Renal cortex interstitium (tissue), 11 donors: ENCODE measurements around the gene RTF2. TPM values are rescaled to one million over a fixed set of nuclear protein-coding genes. Genes with fewer than 3 reads are reported as not detected.
"Not testable (repeated sequence)": the region's sequence is repeated elsewhere in the genome, so short reads cannot be mapped to it uniquely, and the experiment has no call there.

Source experiments
- DNase-seq, 11 donors: peaks; one replicate each; pipeline ENCODE4 v3.0.0-alpha.2; 2013; ENCODE audit warnings: low read depth in 9 of 11, low spot score in 4 of 11; ENCODE audit errors: extremely low read depth in 1 of 11
- polyA plus RNA-seq, 3 donors: library from polyadenylated mRNA; unstranded; fragments of 120-200 nt; gene quantifications; one replicate each; pipeline ENCODE4 v1.2.1, GENCODE V29; 2013; ENCODE audit not compliant: insufficient read length in 3 of 3

The RTF2 gene
- polyA plus RNA-seq, 3 donors: 122 to 127 (median 127) TPM

DNA sequence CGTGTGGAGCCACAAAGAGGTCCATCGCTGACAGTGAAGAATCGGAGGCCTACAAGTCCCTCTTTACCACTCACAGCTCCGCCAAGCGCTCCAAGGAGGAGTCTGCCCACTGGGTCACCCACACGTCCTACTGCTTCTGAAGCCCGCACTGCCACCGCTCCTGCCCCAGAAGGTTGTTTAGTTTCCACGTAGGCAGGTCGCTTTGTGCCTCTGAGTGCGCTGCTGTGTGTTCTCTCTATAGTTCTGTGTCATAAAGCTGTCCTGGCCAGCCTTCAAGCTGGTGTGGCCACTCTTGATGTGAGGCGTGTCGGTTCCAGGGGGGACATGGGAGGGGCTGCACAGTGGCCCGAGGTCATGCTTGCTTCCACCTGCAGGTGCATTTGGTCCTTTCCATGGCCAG, 49.7 kb downstream of the RTF2 start:
- DNase-seq: no peak

DNA sequence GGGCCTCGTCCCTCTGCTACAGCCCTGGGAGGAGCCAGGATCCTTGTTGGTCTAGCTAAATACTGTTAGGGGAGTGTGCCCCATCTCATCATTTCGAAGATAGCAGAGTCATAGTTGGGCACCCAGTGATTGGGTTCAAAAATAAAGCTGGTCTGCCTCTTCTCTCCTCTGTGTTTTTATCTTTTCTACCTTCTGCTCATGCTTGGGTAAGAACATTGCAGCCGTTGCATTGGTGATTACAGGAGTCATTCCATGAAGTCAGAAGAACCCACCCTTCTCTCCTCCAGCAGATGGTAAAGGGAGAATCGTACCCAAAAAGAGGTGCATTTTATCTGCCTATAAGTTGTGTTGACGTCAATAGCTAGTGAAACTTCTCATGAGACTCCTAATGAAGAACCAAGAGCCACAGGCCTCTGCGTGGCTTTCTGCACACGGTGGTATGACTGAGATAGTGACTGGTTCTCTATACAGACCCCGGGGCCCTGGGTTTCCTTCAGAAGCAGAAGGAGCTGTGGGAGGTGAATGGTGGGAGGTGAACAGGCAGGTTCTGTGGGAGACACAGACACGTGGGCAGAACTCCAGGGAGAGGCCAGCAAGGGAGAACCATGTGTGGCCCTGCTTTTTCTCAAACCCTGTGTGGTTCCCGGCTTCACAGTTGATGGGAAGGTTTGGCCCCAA, 50.4 kb downstream of the RTF2 start:
- DNase-seq: no peak

DNA sequence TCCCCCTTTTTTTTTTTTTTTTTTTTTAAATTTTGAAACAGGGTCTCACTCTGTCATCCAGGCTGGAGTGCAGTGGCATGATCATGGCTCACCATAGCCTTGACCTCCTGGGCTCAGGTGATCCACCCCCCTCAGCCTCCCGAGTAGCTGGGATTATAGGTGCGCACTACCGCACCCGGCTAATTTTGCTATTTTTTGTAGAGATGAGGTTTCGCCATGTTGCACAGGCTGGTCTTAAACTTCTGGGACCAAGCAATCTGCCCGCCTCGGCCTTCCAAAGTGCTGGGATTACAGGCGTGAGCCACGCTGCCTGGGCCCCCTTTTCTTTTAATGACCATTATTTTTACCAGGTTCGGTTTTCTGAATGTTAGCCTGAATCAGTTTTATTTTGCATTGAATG, 51.1 kb downstream of the RTF2 start:
- DNase-seq: no peak

DNA sequence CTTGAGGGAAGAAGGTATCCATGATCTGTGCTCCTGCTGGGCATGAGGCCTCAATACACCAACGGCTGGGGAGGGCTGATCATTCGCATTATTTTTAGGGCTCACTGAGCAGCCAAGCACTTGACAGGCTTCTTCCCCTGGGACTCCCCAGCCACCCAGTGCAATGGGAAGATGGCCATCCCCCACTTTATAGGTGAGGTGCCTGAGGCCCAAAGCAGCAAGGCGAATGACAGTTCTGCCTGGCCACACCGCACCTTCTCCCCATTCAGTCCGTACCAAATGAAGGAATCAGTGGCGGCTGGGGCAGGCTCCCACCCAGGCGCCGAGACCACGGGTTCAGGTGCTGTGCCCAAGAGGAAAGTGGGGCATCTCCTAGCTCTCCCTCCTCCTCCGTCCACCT, 51.8 kb downstream of the RTF2 start:
- no peak for DNase-seq

DNA sequence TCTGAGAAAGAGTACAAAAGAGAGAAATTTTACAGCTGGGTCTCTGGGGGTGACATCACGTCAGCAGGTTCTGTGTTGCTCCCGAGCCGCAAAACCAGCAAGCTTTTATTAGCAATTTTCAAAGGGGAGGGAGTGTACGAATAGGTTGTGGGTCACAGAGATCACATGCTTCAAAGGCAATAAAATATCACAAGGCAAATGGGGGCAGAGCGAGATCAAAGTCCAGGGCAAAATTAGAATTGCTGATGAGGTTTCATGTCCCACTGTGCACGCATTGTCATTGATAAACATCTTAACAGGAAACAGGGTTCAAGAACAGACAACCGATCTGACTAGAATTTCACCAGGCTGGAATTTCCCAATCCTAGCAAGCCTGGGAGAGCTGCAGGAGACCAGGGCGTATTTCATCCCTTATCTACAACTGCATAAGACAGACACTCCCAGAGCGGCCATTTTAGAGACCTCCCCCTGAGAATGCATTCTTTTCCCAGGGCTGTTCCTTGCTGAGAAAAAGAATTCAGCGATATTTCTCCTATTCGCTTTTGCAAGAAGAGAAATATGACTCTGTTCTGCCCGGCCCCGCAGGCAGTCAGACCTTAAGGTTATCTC, 52.4 kb downstream of the RTF2 start:
- DNase-seq: not testable (repeated sequence)

DNA sequence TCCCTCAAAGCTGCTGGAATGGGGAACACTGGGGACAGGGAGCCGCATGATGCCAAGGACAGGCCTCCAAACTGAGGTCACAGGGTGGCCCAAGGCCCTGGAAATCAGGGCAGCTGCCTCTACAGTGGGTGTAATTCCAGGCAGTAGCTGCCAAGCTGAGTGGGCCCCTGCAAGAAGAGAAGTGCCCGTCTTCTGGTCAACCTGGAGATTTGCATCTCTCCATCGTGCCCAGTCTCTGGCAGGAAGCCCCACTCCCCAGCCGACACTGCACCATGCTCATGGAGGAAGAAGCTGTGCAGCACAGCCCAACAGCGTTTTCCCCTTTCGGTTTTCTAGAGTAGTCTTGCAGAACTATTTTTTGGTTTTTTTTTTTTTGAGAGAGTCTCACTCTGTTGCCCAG, 53.9 kb downstream of the RTF2 start:
- no peak for DNase-seq

DNA sequence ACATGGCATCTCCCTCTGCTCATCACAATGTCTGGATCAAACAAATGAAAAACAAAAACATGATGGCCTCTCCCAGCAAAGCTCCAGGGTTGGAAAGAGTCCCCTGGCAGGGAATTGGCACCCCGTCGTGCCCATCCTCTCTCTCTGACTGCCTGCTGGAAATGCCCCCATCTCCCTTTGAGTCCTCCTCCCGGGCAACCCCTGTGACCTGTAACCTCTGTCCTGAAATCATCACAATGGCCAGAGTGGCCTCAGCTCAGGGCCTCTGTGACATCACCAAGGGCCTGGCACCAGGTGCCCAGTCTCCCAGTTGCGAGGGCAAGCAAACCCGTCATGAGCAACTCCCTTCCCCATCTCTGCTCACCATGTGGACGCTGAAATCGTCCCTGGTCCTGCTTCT, 56.0 kb downstream of the RTF2 start, which contains the start of gene FAM209A:
TSS of gene FAM209A (plus strand) at position 301 of the 400 bp plus-strand sequence. CDS start at position 366, 65 bp downstream.
- DNase-seq: not testable (repeated sequence)

DNA sequence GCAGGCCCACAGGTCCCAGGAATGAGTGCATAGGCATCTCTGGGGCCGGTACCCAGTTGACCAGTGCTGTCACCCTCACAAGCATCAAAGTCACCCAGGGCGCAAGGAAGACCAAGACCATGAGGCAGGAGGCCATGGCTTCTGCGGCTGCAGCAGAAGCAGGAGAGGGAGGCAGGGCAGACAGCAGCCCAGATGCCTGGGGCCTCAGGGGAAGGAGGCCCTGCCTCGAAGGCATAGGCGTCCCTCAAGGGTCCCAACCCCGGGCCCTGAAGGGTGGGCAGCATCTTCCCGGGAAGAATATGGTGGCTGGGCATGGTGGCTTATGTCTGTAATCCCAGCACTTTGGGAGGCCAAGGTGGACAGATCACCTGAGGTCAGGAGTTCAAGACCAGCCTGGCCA, 59.1 kb downstream of the RTF2 start:
- no peak for DNase-seq

DNA sequence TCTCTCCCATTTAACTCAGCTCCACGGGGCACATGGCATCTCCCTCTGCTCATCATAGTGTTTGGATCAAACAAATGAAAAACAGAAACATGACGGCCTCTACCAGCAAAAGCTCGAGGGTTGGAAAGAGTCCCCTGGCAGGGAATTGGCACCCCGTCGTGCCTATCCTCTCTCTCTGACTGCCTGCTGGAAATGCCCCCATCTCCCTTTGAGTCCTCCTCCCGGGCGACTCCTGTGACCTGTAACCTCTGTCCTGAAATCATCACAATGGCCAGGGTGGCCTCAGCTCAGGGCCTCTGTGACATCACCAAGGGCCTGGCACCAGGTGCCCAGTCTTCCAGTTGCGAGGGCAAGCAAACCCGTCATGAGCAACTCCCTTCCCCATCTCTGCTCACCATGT, 64.5 kb downstream of the RTF2 start, which contains the start of gene FAM209B:
TSS of gene FAM209B (plus strand) at position 301 of the 400 bp plus-strand sequence. CDS start at position 397, 96 bp downstream.
- not testable (repeated sequence) for DNase-seq

DNA sequence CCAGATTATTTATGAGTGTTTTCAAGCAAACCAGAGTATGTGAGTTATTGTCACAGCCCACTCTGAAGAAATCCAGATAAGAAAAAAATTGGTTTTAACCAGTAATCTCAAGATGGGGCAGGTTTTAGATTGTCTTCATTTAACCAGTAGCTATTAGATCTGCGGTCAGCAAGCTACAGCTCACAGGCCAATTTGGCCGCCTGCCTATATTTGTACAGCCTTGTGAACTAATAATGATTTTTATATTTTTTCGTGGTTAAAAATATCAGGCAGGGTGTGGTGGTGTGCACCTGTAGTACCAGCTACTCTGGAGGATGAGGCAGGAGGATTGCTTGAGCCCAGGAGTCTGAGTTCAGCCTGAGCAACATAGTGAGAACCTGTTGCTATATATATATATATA, 69.6 kb downstream of the RTF2 start:
- no peak for DNase-seq

DNA sequence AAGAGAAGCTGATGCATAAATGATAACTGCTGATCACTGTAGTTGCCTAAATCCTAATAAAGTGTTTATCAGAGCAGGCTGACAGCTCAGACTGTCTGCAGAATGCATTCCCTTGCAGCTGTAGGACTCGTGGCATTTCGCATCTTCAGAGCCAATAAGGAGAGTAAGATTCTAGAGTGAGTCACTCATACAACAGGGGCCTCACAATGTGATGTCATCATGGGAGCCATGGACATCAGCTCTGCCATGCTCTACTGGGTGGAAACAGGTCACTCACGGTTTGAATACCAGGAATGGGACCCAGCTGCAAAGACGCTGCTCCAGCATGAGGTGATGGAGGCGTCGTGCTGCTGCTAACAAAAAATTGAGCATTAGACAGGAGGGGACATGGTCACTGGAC, 72.0 kb downstream of the RTF2 start:
- no peak for DNase-seq

DNA sequence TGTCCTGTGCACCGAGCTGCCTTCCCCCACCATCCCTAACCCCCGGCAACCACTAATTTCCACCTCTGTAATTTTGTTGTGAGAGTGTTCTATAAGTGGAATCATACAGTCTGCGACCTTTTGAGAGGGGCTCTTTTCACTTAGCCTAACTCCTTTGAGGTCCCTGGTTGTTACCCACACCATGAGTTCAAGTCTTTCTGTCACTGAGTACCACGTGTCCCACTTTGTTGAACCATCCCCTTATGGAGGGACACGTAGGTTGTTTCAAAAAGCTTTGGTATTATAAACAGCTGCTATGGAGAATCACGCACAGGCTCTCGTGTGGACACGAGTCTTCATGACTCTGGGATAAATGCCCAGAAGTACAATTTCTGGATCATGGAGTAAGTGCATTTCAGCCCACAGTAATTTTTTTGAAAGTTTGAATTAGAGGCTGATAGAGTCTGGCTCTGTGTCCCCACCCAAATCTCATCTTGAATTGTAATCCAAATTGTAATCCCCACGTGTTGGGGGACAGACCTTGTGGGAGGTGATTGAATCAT, 74.1 kb downstream of the RTF2 start:
- no peak for DNase-seq

DNA sequence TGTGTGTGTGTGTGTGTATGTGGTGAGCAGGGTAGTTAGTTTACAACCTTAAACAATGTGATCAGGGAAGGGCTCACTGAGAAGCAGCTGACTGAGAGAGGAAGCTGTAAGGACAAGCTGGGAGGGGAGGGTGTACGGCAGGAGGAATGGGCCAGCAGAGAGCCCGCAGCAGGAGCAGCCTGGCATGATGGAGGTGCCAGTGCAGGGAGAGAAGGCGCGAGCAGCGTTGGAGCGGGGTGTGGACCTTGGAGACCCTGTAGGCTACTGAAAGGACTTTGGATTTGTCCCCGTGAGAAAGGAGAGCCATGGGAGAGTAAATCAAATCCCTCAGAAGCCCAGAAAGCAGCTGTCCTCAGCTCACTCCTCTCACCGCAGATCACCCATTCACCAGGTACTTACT, 83.1 kb downstream of the RTF2 start:
- DNase-seq: no peak

DNA sequence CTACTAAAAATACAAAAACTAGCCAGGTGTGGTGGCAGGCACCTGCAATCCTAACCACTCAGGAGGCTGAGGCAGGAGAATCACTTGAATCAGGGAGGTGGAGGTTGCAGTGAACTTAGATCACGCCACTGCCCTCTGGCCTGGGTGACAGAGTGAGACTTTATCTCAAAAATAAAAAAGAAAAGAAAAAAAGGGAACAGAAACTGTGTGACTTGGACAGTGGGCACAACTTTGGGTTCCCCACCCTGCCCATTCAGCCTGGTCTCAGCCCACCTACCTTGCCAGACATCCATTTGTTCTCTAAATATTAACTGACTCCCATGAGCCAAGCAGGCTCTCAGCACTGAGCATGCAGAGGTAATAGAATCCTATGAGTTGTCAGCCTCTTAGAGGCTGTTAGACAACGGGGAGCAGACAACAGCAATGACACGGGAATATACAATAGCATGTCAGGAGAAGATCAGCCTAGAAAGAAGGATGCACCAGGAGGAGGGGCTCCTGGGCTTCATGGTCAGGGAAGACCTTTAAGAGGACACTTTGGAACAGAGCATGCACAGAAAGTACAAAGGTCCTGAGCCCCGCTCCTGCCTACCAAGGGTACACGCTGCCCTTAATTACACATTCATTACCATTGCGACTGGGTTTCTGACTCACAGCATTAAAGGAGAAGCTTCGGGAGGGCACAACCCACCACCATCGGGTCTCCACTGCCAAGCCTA, 84.6 kb downstream of the RTF2 start:
- DNase-seq: no peak

DNA sequence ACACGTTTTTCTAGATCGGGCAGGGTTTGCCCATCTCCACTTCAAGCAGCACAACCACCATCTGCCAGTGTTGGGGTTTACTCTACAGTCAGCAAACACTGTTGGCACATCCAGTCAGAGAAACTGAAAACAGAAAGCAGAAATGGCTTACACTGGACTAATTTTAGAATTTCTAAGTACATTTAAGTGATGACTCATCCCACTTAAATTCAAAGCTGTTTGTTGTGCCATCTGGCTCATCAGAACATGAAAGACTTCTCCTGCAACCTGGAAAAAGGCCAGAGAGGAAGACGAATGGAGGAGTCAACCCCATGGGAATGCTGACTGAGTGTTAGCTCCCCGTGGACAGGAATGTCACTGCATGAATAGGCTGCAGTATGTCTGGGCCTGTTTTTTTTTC, 86.4 kb downstream of the RTF2 start:
- DNase-seq: peak in 2 of 11 donors; percentile 7 to 9

DNA sequence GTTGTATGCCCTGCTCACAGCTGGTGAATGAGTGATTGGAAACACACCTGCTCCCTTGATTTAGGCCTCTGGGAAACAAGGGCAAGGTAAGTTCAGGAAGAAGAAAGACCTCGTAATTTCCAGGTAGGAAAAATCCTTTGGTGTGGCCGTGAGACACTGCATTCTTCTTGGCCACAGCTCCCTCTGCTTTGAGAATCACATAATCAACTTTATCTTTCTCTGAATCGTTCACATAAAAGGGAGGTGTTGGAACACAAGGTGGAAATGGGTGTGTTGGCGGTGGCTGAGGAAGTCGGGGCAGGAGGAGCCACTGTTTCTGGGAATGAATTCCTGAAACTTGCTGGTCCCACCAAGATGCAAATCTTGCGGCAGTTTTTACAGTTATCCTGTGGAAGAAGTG, 90.5 kb downstream of the RTF2 start:
- DNase-seq: no peak

DNA sequence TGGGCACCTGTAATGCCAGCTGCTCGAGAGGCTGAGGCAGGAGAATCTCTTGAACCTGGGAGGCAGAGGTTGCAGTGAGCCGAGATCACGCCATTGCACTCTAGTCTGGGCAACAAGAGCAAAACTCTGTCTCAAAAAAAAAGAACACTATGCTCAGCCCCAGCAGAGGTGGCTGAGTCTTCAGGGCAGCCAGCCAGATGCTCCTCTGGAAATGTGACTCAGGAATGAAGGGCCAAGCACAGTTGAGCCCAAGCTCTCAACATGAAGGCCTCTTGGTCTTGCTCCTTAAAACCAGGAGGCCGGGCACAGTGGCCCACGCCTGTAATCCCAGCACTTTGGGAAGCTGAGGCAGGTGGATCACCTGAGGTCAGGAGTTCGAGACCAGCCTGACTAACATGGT, 96.1 kb downstream of the RTF2 start:
- not testable (repeated sequence) for DNase-seq

DNA sequence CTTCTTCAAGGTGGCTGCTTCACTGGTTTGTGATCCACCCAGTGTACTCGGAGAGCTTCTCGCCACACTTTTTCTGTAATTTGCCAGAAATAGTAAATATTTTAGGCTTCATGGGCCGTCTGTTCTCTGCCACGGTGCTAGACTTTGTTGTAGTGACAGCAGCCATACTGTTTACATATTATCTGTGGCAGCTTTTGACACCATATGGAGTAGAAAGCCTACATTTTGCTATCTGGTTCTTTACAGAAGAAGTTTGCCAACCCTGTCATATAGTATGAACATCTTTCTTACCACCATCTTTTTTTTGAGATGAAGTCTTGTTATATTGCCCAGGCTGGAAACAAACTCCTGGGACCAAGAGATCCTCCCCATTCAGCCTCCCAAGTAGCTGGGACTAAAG, 97.1 kb downstream of the RTF2 start:
- no peak for DNase-seq

DNA sequence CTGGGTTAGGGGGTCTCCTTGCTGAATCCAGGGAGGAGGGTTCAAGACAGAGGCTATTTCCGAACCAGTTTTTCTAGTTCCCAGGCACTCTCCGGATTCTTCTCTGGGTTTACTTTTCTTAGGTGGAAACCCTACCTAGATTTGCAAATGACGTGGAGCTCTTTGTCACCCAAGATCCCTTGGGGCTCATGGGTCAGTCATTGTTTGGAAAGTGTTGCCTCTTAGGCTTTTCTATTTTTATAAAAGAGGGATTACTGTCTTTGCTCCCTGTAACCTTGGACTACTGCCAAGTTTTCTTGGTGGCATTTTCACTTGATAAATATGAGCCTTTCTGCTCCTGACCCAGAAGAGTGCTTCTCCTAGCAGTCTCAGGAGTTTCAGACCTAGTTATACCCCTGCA, 98.2 kb downstream of the RTF2 start:
- DNase-seq: peak in 1 of 11 donors; percentile 7
